ENCODE measurements around the gene TRIM44.
A peak's percentile ranks its signal among the peaks of the same experiment; 100 is the strongest.

Gene TRIM44

DNA sequence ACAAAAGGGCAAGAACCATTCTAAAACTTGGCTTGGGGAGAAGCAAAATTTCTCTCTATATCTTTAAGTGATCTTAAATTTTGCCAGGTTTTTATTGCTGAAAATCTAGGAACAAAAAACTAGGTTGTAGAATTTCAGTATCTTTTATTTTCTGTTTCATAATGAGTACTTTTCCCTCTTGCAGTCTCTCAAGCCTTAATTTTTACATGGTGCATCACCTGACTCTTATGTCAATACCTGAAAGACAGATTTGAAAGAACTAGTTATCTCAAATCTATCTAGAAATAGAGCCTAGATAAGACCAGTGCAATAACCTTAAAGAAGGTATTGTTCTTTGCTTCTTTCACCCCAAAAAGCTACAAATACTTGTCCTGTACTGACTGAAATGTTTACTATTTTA lies 122.1 kb downstream of the TRIM44 start:
- no peak overlapping the region for H3K4me3 ChIP-seq (ENCODE audit: low read length, poor library complexity, severe bottlenecking)

DNA sequence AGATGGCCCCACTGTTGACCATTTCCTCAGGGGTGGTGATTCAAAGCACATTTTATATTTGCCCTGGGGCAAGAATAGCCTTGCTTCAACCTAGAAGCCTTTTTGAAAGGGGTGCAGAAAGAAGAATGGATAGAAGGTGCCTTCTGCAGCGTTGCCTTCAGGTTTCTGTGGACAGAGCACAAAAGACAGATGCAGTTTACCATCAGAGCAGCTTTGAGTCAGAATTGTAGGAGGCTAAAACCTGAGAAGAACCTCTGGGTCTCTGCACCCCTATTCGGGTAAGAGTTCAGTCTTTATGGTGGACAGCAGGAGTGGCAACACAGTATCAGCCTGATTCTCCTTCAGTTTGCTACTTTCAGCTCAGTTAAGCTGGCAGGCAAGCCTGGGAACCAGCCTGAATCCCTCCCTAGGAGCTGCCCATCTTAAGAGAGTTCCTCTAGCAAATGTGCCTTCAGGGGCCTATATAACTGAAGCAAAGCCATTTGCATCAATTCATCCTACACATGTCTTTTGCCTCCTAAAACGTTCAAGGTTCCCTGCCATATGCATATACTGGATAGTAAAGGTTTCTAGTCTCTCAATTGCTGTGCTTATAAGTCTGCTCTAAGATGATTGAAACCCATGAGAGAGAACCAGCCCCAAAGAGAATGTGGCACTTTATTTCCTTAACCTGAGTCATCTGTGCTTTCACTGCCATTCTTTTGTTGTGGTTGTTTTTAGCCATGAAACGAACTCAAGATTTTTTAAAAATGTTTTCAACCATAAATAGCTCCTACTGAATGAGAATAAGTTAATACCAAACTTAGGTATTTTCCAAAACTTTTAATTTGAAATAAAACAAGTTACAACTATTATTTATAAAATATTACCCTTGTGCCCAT lies 123.0 kb downstream of the TRIM44 start:
- peaks cover 20% of the 10 kb centered on the region for H3K4me1 ChIP-seq (ENCODE audit: insufficient read depth, low read length, poor library complexity, severe bottlenecking)
- H3F3A ChIP-seq (ENCODE audit: low read depth), result no peaks in the 10 kb centered on the region
- 0 out of 2 replicates have a peak, but pooled peaks cover 4% of the 10 kb centered on the region for H3K36me3 ChIP-seq (ENCODE audit: insufficient read depth, low read length)
- no peaks in the 10 kb centered on the region for H3K27me3 ChIP-seq (ENCODE audit: insufficient read depth, low read length, poor library complexity, severe bottlenecking)
- peaks cover 21% of the 10 kb centered on the region for H4K20me1 ChIP-seq (ENCODE audit: insufficient read depth, low read length, poor library complexity, severe bottlenecking)
- H3K9me3 ChIP-seq (ENCODE audit: insufficient read depth, low read depth, low read length), result no peaks in the 10 kb centered on the region
- H3K4me2 ChIP-seq (ENCODE audit: low read depth, low read length, poor library complexity, severe bottlenecking), result peak overlapping the region; percentile 9
- H3K9ac ChIP-seq (ENCODE audit: low read depth, low read length, poor library complexity, severe bottlenecking), result no peak overlapping the region
- H3K79me2 ChIP-seq (ENCODE audit: insufficient read depth, low read length), result peaks cover 43% of the 10 kb centered on the region; the same call in 1 of the 2 replicates
- no peak overlapping the region for H2AFZ ChIP-seq (ENCODE audit: low read length)
- no peak for TF ChIP-seq EZH2phosphoT487 (IDR thresholded peaks at IDR 0.05; ENCODE audit: borderline replicate concordance)
- TF ChIP-seq, protein P1, sequence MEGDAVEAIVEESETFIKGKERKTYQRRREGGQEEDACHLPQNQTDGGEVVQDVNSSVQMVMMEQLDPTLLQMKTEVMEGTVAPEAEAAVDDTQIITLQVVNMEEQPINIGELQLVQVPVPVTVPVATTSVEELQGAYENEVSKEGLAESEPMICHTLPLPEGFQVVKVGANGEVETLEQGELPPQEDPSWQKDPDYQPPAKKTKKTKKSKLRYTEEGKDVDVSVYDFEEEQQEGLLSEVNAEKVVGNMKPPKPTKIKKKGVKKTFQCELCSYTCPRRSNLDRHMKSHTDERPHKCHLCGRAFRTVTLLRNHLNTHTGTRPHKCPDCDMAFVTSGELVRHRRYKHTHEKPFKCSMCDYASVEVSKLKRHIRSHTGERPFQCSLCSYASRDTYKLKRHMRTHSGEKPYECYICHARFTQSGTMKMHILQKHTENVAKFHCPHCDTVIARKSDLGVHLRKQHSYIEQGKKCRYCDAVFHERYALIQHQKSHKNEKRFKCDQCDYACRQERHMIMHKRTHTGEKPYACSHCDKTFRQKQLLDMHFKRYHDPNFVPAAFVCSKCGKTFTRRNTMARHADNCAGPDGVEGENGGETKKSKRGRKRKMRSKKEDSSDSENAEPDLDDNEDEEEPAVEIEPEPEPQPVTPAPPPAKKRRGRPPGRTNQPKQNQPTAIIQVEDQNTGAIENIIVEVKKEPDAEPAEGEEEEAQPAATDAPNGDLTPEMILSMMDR (conservative IDR thresholded peaks at IDR 0.05; ENCODE audit: low read length), result no peak
- H3K4me3 ChIP-seq (ENCODE audit: low read length, poor library complexity, severe bottlenecking), result no peak overlapping the region
- H3K9me2 ChIP-seq (replicated peaks; ENCODE audit: low read depth, low read length), result no peaks in the 10 kb centered on the region

More for the DNA sequence above, 122.1 kb downstream of the TRIM44 start:
- TF ChIP-seq EZH2phosphoT487 (IDR thresholded peaks at IDR 0.05; ENCODE audit: borderline replicate concordance), result no peak
- TF ChIP-seq, protein P1 (conservative IDR thresholded peaks at IDR 0.05; ENCODE audit: low read length), result no peak
- H3K27me3 ChIP-seq (ENCODE audit: insufficient read depth, low read length, poor library complexity, severe bottlenecking), result no peaks in the 10 kb centered on the region
- H3F3A ChIP-seq (ENCODE audit: low read depth), result no peaks in the 10 kb centered on the region
- H3K79me2 ChIP-seq (ENCODE audit: insufficient read depth, low read length), result peaks cover 49% of the 10 kb centered on the region; the same call in 1 of the 2 replicates
- no peaks in the 10 kb centered on the region for H3K9me2 ChIP-seq (replicated peaks; ENCODE audit: low read depth, low read length)
- no peak overlapping the region for H3K4me2 ChIP-seq (ENCODE audit: low read depth, low read length, poor library complexity, severe bottlenecking)
- H2AFZ ChIP-seq (ENCODE audit: low read length), result no peak overlapping the region
- H3K36me3 ChIP-seq (ENCODE audit: insufficient read depth, low read length), result 0 out of 2 replicates have a peak, but pooled peaks cover 4% of the 10 kb centered on the region
- H3K4me1 ChIP-seq (ENCODE audit: insufficient read depth, low read length, poor library complexity, severe bottlenecking), result peaks cover 20% of the 10 kb centered on the region
- H4K20me1 ChIP-seq (ENCODE audit: insufficient read depth, low read length, poor library complexity, severe bottlenecking), result peaks cover 23% of the 10 kb centered on the region
- no peak overlapping the region for H3K9ac ChIP-seq (ENCODE audit: low read depth, low read length, poor library complexity, severe bottlenecking)
- no peaks in the 10 kb centered on the region for H3K9me3 ChIP-seq (ENCODE audit: insufficient read depth, low read depth, low read length)

DNA sequence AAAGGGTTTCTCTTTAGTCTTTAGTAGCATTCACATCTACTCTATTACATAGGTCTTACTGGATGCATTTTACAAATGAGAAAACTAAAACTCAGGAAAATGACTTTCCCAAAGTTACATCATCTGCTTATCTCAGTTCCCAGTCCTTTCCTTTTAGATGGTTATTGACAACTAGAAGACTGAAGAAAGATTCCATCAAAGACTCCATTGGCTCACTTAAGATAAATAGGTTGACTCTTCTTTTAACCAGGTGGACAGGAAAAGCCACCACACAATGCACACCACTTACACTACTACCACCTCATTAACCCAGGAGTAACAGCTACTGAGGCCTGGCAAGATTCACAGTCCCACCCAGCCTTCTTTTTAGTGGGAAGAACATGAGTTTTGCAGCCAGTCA lies 123.6 kb downstream of the TRIM44 start:
- TF ChIP-seq, protein P1 (conservative IDR thresholded peaks at IDR 0.05; ENCODE audit: low read length), result no peak
- peaks cover 37% of the 10 kb centered on the region; the same call in 1 of the 2 replicates for H3K79me2 ChIP-seq (ENCODE audit: insufficient read depth, low read length)
- H3K4me1 ChIP-seq (ENCODE audit: insufficient read depth, low read length, poor library complexity, severe bottlenecking), result peaks cover 20% of the 10 kb centered on the region
- no peaks in the 10 kb centered on the region for H3K27me3 ChIP-seq (ENCODE audit: insufficient read depth, low read length, poor library complexity, severe bottlenecking)
- H2AFZ ChIP-seq (ENCODE audit: low read length), result no peak overlapping the region
- peaks cover 18% of the 10 kb centered on the region for H4K20me1 ChIP-seq (ENCODE audit: insufficient read depth, low read length, poor library complexity, severe bottlenecking)
- H3K9me2 ChIP-seq (replicated peaks; ENCODE audit: low read depth, low read length), result no peaks in the 10 kb centered on the region
- H3F3A ChIP-seq (ENCODE audit: low read depth), result no peaks in the 10 kb centered on the region
- H3K36me3 ChIP-seq (ENCODE audit: insufficient read depth, low read length), result peaks cover 5% of the 10 kb centered on the region; the same call in 1 of the 2 replicates
- H3K4me2 ChIP-seq (ENCODE audit: low read depth, low read length, poor library complexity, severe bottlenecking), result peak overlapping the region; percentile 9
- H3K9ac ChIP-seq (ENCODE audit: low read depth, low read length, poor library complexity, severe bottlenecking), result no peak overlapping the region
- no peaks in the 10 kb centered on the region for H3K9me3 ChIP-seq (ENCODE audit: insufficient read depth, low read depth, low read length)
- no peak overlapping the region for H3K4me3 ChIP-seq (ENCODE audit: low read length, poor library complexity, severe bottlenecking)

Measured in Loucy (cell line).